Measurements from ENCODE around the gene FBXL7. TPM values are rescaled to one million over a fixed set of nuclear protein-coding genes. Genes with fewer than 3 reads are reported as not detected.

Gene FBXL7
- total and polyA plus RNA-seq, 2 donors (not counting 3 experiments of a cell fraction or from before 2014, with no cell fraction given), result 23.5 to 32.2 TPM

- Histone ChIP-seq H3K9me3 (replicated peaks; ENCODE audit: control insufficient read depth, insufficient read depth, low read length) (no peaks in the 10 kb centered on the region), H4K20me1 (replicated peaks; ENCODE audit: control insufficient read depth, extremely low read depth, insufficient read depth, low read length) (no peaks in the 10 kb centered on the region), H3K36me3 (ENCODE audit: control insufficient read depth in 2 of 2, extremely low read depth in 1 of 2, insufficient read depth in 2 of 2, low read length in 2 of 2) (no peaks in the 10 kb centered on the region), H3K4me3 (replicated peaks in 1 of 3; ENCODE audit: insufficient read depth in 1 of 3, low read depth in 1 of 3, low read length in 3 of 3) (no peak overlapping the region), H2AFZ (ENCODE audit: low read depth, low read length) (no peak overlapping the region), H3K4me2 (ENCODE audit: insufficient read depth, low read length) (no peak overlapping the region), H3K79me2 (ENCODE audit: control insufficient read depth, insufficient read depth, low read length) (no peaks in the 10 kb centered on the region), H3K27me3 (ENCODE audit: control insufficient read depth in 2 of 2, insufficient read depth in 2 of 2, low read length in 2 of 2) (no peaks in the 10 kb centered on the region), H3K9ac (replicated peaks; ENCODE audit: extremely low read depth, insufficient read depth, low read length) (no peak overlapping the region), H3K9me1 (replicated peaks; ENCODE audit: control insufficient read depth, extremely low read depth, insufficient read depth, low read length) (no peaks in the 10 kb centered on the region), H3K27ac (ENCODE audit: insufficient read depth, low read depth, low read length) (no peak overlapping the region), H3K4me1 (ENCODE audit: control insufficient read depth, extremely low read depth, insufficient read depth, low read length) (no peaks in the 10 kb centered on the region)
- dilution Hi-C loops (cut with MboI; ENCODE audit: extremely low pct_ligation_motif_present, low sequenced_read_pairs) (no loop called here), intact Hi-C loops (cut with micrococcal nuclease) (no loop called here)
- TF ChIP-seq FOS (IDR thresholded peaks at IDR 0.05; ENCODE audit: borderline replicate concordance, insufficient read depth, low read length) (no peak), JUN (IDR thresholded peaks at IDR 0.05; ENCODE audit: borderline replicate concordance, insufficient read depth, insufficient read length, low read depth) (no peak), EZH2 (IDR thresholded peaks at IDR 0.05; ENCODE audit: borderline replicate concordance, low read depth, low read length, severe bottlenecking) (no peak), MYC (IDR thresholded peaks at IDR 0.05; ENCODE audit: low read depth, low read length) (no peak), GATA2 (IDR thresholded peaks at IDR 0.05; ENCODE audit: insufficient read depth, insufficient read length, low read depth, low read length) (no peak), CTCF (IDR thresholded peaks at IDR 0.05; ENCODE audit: extremely low read depth in 1 of 2, insufficient read depth in 1 of 2, low read depth in 1 of 2, low read length in 2 of 2) (no peak), POLR2A (IDR thresholded peaks at IDR 0.05; ENCODE audit: low read depth, low read length) (no peak), POLR2AphosphoS5 (IDR thresholded peaks at IDR 0.05; ENCODE audit: insufficient read depth, low read depth, low read length) (no peak)
- TF ChIP-seq, protein P1, sequence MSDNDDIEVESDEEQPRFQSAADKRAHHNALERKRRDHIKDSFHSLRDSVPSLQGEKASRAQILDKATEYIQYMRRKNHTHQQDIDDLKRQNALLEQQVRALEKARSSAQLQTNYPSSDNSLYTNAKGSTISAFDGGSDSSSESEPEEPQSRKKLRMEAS (IDR thresholded peaks at IDR 0.05; ENCODE audit: insufficient read depth, insufficient read length), result no peak
- no peak for DNase-seq (ENCODE audit: low read depth, low spot score)
- no peak for FAIRE-seq
- ChIA-PET CTCF (no interaction called here), POLR2A (no interaction called here)
- no TSS peak for BruUV-seq (replicated peaks)
Observed at GRCh38 chr5:15966651-15967050, 466.7 kb downstream of the FBXL7 start.

All from endothelial cell of umbilical vein (primary cell).